Naive thymus-derived CD4-positive, alpha-beta T cell (primary cell): ENCODE measurements around the gene CRX. TPM values are rescaled to one million over a fixed set of nuclear protein-coding genes. Genes with fewer than 3 reads are reported as not detected.
A peak's percentile ranks its signal among the peaks of the same experiment; 100 is the strongest.
"Not testable (repeated sequence)": the region's sequence is repeated elsewhere in the genome, so short reads cannot be mapped to it uniquely, and the experiment has no call there.

Source experiments
- ATAC-seq: fragments of 150-1000 bp; cut with Tn5 transposase; 2 replicates; pipeline ENCODE4 v1.10.0; 2021; ENCODE audit warnings: mild to moderate bottlenecking, moderate library complexity
- CTCF ChIA-PET: fragments of 350-600 bp; sonication (Branson Sonifier 250); formaldehyde crosslinking; loops from one replicate; lab custom pipeline; 2021; ENCODE audit warnings: antibody characterized with exemption; lab: Charles Lee
- POLR2A ChIA-PET: fragments of 350-600 bp; sonication (Branson Sonifier 250); formaldehyde crosslinking; loops from one replicate; lab custom pipeline; 2021; ENCODE audit warnings: antibody characterized with exemption, inconsistent platforms; lab: Charles Lee
- DNase-seq, 9 donors: peaks; one replicate each; pipeline versions ENCODE4 v3.0.0 to v3.0.0-alpha.2; 2020 to 2022; ENCODE audit warnings: mixed read lengths in 1 of 9
- H3K27ac ChIP-seq: one replicate; pipeline ENCODE4 v1.7.0; 2013; ENCODE audit warnings: mild to moderate bottlenecking, low read depth, low read length, moderate library complexity
- H3K27me3 ChIP-seq, 2 donors: one replicate each; pipeline ENCODE4 v1.7.0; 2013; ENCODE audit warnings: low read length in 2 of 2, mild to moderate bottlenecking in 2 of 2, moderate library complexity in 2 of 2; ENCODE audit not compliant: control insufficient read depth in 2 of 2, insufficient read depth in 2 of 2
- H3K36me3 ChIP-seq, 3 experiments: 1 replicate in 2 of 3; 2 replicates in 1 of 3; pipeline ENCODE4 v1.7.0; 2013; ENCODE audit warnings: low read length in 3 of 3, mild to moderate bottlenecking in 3 of 3, moderate library complexity in 1 of 3; ENCODE audit not compliant: insufficient read depth in 3 of 3, control insufficient read depth in 2 of 3
- H3K4me1 ChIP-seq, 2 donors: one replicate each; pipeline ENCODE4 v1.7.0; 2013; ENCODE audit warnings: low read length in 2 of 2, mild to moderate bottlenecking in 2 of 2, moderate library complexity in 1 of 2; ENCODE audit not compliant: control insufficient read depth in 2 of 2, insufficient read depth in 2 of 2
- H3K4me3 ChIP-seq: 2 replicates; pipeline ENCODE4 v1.7.0; 2013; ENCODE audit warnings: mild to moderate bottlenecking, low read length
- H3K9me3 ChIP-seq, 3 experiments: 1 replicate in 2 of 3; 2 replicates in 1 of 3; pipeline ENCODE4 v1.7.0; 2013; ENCODE audit warnings: low read length in 3 of 3; ENCODE audit not compliant: control insufficient read depth in 2 of 3
- H3K27ac Mint-ChIP-seq, 9 donors: one replicate each; pipeline ENCODE4 v1.8.0; 2020 to 2022; ENCODE audit warnings: mixed read lengths in 9 of 9, mild to moderate bottlenecking in 8 of 9, moderate library complexity in 5 of 9, inconsistent platforms in 2 of 9
- H3K27me3 Mint-ChIP-seq, 5 donors: one replicate each; pipeline ENCODE4 v1.8.0; 2021 to 2022; ENCODE audit warnings: mixed read lengths in 5 of 5, mild to moderate bottlenecking in 1 of 5
- H3K36me3 Mint-ChIP-seq, 5 donors: one replicate each; pipeline ENCODE4 v1.8.0; 2020 to 2022; ENCODE audit warnings: mixed read lengths in 5 of 5, mild to moderate bottlenecking in 3 of 5, inconsistent platforms in 1 of 5
- H3K4me1 Mint-ChIP-seq, 7 donors: one replicate each; pipeline ENCODE4 v1.8.0; 2020 to 2022; ENCODE audit warnings: mixed read lengths in 7 of 7, mild to moderate bottlenecking in 3 of 7, inconsistent platforms in 1 of 7
- H3K4me3 Mint-ChIP-seq, 10 donors: one replicate each; pipeline ENCODE4 v1.8.0; 2020 to 2022; ENCODE audit warnings: mild to moderate bottlenecking in 10 of 10, mixed read lengths in 10 of 10, moderate library complexity in 6 of 10, inconsistent platforms in 2 of 10
- H3K9me3 Mint-ChIP-seq, 11 donors: one replicate each; pipeline ENCODE4 v1.8.0; 2020 to 2022; ENCODE audit warnings: mixed read lengths in 11 of 11, mild to moderate bottlenecking in 4 of 11, inconsistent platforms in 1 of 11, moderate library complexity in 1 of 11
- intact Hi-C, 2 donors: fragments of 100-400 bp; cut with micrococcal nuclease; formaldehyde crosslinking; loops; one replicate each; pipeline ENCODE4 v1.15.1; 2023
- polyA plus RNA-seq, 2 donors: library from polyadenylated mRNA; unstranded; fragments of 300-500 nt; fragmentation: Illumina TruSeq; gene quantifications; one replicate each; pipeline ENCODE4 v1.2.3, GENCODE V29; 2021
- total RNA-seq, 6 experiments: library from RNA in 5 of 6; stranded (reverse) in 5 of 6; gene quantifications; 1 replicate in 5 of 6; 2 replicates in 1 of 6; pipeline ENCODE4 v1.2.3 and lab custom pipeline; 2021 to 2026

The CRX gene
- total and polyA plus RNA-seq, 7 experiments from 2014 or later, result not detected

GRCh38 chr19:47813304-47813994 lies 8.3 kb upstream of the CRX start:
- peaks cover 0 to 18% (median 4%) of the 10 kb centered on the region in 5 donors for H3K27me3 Mint-ChIP-seq
- ATAC-seq (peak; percentile 78), DNase-seq (peak; percentile 20 to 82 (median 59))
- intact Hi-C loops, result loop anchor here (1.0 kb wide), 1 partner anchor 50 kb away; no protein-coding TSS in a partner anchor
- ChIA-PET CTCF (interaction anchor here (1.1 kb wide), 1 partner anchor 27 kb away, joined by 3 read pairs; no protein-coding TSS in a partner anchor), POLR2A (no interaction called here)
- Histone ChIP-seq H3K9me3 (no peaks in the 10 kb centered on the region), H3K4me1 (no peaks in the 10 kb centered on the region), H3K36me3 (no peaks in the 10 kb centered on the region), H3K27ac (no peak overlapping the region), H3K4me3 (no peak overlapping the region), H3K27me3 (no peaks in the 10 kb centered on the region)
- H3K4me3 Mint-ChIP-seq, result no peak overlapping the region
- H3K4me1 Mint-ChIP-seq, result peaks cover 0 to 4% (median 0%) of the 10 kb centered on the region in 7 donors
- no peaks in the 10 kb centered on the region for H3K9me3 Mint-ChIP-seq
- no peak overlapping the region for H3K27ac Mint-ChIP-seq
- H3K36me3 Mint-ChIP-seq, result no peaks in the 10 kb centered on the region

- CTCF ChIA-PET, result no interaction called here
- H3K27ac Mint-ChIP-seq, result no peak overlapping the region
Observed at GRCh38 chr19:47813995-47814328, 7.8 kb upstream of the CRX start.

GRCh38 chr19:47816270-47816669 lies 5.5 kb upstream of the CRX start:
- H3K4me3 ChIP-seq, H3K27ac Mint-ChIP-seq, H3K9me3 Mint-ChIP-seq, ATAC-seq, H3K27ac ChIP-seq, H3K36me3 Mint-ChIP-seq, H3K9me3 ChIP-seq, H3K4me3 Mint-ChIP-seq, POLR2A ChIA-PET, H3K36me3 ChIP-seq, H3K4me1 Mint-ChIP-seq, H3K27me3 ChIP-seq, DNase-seq, H3K4me1 ChIP-seq, intact Hi-C loops: not testable (repeated sequence)
- CTCF ChIA-PET, result interaction anchor here (0.5 kb wide), 1 partner anchor 10 kb away, joined by 3 read pairs; no protein-coding TSS in a partner anchor
- peaks cover 19 to 39% (median 27%) of the 10 kb centered on the region in 5 donors for H3K27me3 Mint-ChIP-seq

More at GRCh38 chr19:47813995-47814328, 7.8 kb upstream of the CRX start:
- Mint-ChIP-seq H3K27me3 (peaks cover 2 to 18% (median 9%) of the 10 kb centered on the region in 5 donors), H3K4me3 (no peak overlapping the region), H3K4me1 (peaks cover 0 to 4% (median 0%) of the 10 kb centered on the region in 7 donors), H3K9me3 (peaks cover 0 to 1% (median 0%) of the 10 kb centered on the region in 11 donors), H3K36me3 (no peaks in the 10 kb centered on the region)
- H3K4me1 ChIP-seq, result no peaks in the 10 kb centered on the region
- no peaks in the 10 kb centered on the region for H3K27me3 ChIP-seq
- H3K27ac ChIP-seq, result no peak overlapping the region
- no peaks in the 10 kb centered on the region for H3K36me3 ChIP-seq
- intact Hi-C loops, result loop anchor here (1.0 kb wide), 1 partner anchor 49 kb away; no protein-coding TSS in a partner anchor
- H3K4me3 ChIP-seq, result no peak overlapping the region
- DNase-seq (peak in 1 of 9 donors; percentile 5), ATAC-seq (no peak)
- POLR2A ChIA-PET, result no interaction called here
- H3K9me3 ChIP-seq, result no peaks in the 10 kb centered on the region

- H3K4me1 ChIP-seq, H3K4me3 ChIP-seq, H3K27me3 ChIP-seq, H3K27ac Mint-ChIP-seq, H3K9me3 ChIP-seq, POLR2A ChIA-PET, DNase-seq, intact Hi-C loops, H3K36me3 ChIP-seq, H3K27ac ChIP-seq, ATAC-seq, H3K9me3 Mint-ChIP-seq, H3K4me1 Mint-ChIP-seq, CTCF ChIA-PET, H3K36me3 Mint-ChIP-seq, H3K4me3 Mint-ChIP-seq: not testable (repeated sequence)
- peaks cover 26 to 51% (median 31%) of the 10 kb centered on the region in 5 donors for H3K27me3 Mint-ChIP-seq
Observed at GRCh38 chr19:47818221-47818620, 3.5 kb upstream of the CRX start.

GRCh38 chr19:47819858-47820257 lies 1.9 kb upstream of the CRX start:
- Mint-ChIP-seq H3K4me3 (peak overlapping the region in 2 of 10 donors; percentile 17 to 18), H3K27ac (no peak overlapping the region), H3K9me3 (peaks cover 0 to 1% (median 0%) of the 10 kb centered on the region in 11 donors), H3K4me1 (peaks cover 0 to 7% (median 2%) of the 10 kb centered on the region in 7 donors), H3K27me3 (peaks cover 26 to 51% (median 31%) of the 10 kb centered on the region in 5 donors), H3K36me3 (peaks cover 0 to 3% (median 0%) of the 10 kb centered on the region in 5 donors)
- DNase-seq (no peak), ATAC-seq (no peak)
- H3K4me1 ChIP-seq, result no peaks in the 10 kb centered on the region
- CTCF ChIA-PET, result interaction anchor here (0.7 kb wide), 2 partner anchors 49 to 212 kb away, joined by 3 read pairs; no protein-coding TSS in a partner anchor
- H3K27ac ChIP-seq, result no peak overlapping the region
- peaks cover 0 to 3% of the 10 kb centered on the region in 2 donors for H3K27me3 ChIP-seq
- H3K36me3 ChIP-seq, result no peaks in the 10 kb centered on the region
- no peaks in the 10 kb centered on the region for H3K9me3 ChIP-seq
- POLR2A ChIA-PET, result no interaction called here
- no peak overlapping the region for H3K4me3 ChIP-seq
- intact Hi-C loops, result no loop called here

- no peaks in the 10 kb centered on the region for H3K4me1 ChIP-seq
- CTCF ChIA-PET, result interaction anchor here (0.7 kb wide), 2 partner anchors 49 to 212 kb away, joined by 3 read pairs; no protein-coding TSS in a partner anchor
- no peak for DNase-seq
Observed at GRCh38 chr19:47820410-47820809, 1.3 kb upstream of the CRX start.

More at GRCh38 chr19:47820410-47820809, 1.3 kb upstream of the CRX start:
- peak overlapping the region in 1 of 9 donors; percentile 33 for H3K27ac Mint-ChIP-seq
- no peak overlapping the region for H3K27ac ChIP-seq
- peaks cover 0 to 7% (median 2%) of the 10 kb centered on the region in 7 donors for H3K4me1 Mint-ChIP-seq
- H3K27me3 ChIP-seq, result peaks cover 0 to 3% of the 10 kb centered on the region in 2 donors
- no peaks in the 10 kb centered on the region for H3K9me3 ChIP-seq
- intact Hi-C loops, result no loop called here
- no peak overlapping the region for H3K4me3 Mint-ChIP-seq
- no peaks in the 10 kb centered on the region for H3K36me3 ChIP-seq
- H3K36me3 Mint-ChIP-seq, result peaks cover 0 to 3% (median 0%) of the 10 kb centered on the region in 5 donors
- POLR2A ChIA-PET, result no interaction called here
- H3K4me3 ChIP-seq, result no peak overlapping the region
- H3K9me3 Mint-ChIP-seq, result peaks cover 0 to 1% (median 0%) of the 10 kb centered on the region in 11 donors
- peaks cover 26 to 51% (median 31%) of the 10 kb centered on the region in 5 donors for H3K27me3 Mint-ChIP-seq
- no peak for ATAC-seq
